Activated CD4-positive, alpha-beta T cell treated with anti-CD3 and anti-CD28 coated beads for 24 hours (primary cell): ENCODE data around the gene VGLL1.

ENCODE experiments used
- DNase-seq, 2 donors: peaks; one replicate each; pipeline ENCODE4 v3.0.0-alpha.2; 2020; ENCODE audit warnings: low read depth in 2 of 2

Gene VGLL1, protein sequence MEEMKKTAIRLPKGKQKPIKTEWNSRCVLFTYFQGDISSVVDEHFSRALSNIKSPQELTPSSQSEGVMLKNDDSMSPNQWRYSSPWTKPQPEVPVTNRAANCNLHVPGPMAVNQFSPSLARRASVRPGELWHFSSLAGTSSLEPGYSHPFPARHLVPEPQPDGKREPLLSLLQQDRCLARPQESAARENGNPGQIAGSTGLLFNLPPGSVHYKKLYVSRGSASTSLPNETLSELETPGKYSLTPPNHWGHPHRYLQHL

GRCh38 chrX:136531951-136532350 lies at the start of gene VGLL1:
VGLL1 (plus strand) TSS chrX:136532215; CDS start chrX:136536021, 3,806 bp downstream.
- no peak for DNase-seq

- no peak for DNase-seq
Observed at GRCh38 chrX:136487647-136488046, 44.4 kb upstream of the VGLL1 start, which contains the start of gene BRS3. BRS3 (plus strand) TSS chrX:136487947; CDS start chrX:136488115, 168 bp downstream.

GRCh38 chrX:136488706-136489105 lies 43.3 kb upstream of the VGLL1 start:
- no peak for DNase-seq

DNA sequence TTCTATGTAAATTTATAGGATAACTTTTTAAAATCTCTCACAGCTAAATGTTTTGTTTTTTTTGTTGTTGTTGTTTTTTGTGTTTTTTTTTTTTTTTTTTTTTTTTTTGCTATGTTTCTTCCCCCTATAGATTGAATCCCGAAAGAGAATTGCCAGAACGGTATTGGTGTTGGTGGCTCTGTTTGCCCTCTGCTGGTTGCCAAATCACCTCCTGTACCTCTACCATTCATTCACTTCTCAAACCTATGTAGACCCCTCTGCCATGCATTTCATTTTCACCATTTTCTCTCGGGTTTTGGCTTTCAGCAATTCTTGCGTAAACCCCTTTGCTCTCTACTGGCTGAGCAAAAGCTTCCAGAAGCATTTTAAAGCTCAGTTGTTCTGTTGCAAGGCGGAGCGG lies 40.2 kb upstream of the VGLL1 start:
- DNase-seq = no peak

DNA sequence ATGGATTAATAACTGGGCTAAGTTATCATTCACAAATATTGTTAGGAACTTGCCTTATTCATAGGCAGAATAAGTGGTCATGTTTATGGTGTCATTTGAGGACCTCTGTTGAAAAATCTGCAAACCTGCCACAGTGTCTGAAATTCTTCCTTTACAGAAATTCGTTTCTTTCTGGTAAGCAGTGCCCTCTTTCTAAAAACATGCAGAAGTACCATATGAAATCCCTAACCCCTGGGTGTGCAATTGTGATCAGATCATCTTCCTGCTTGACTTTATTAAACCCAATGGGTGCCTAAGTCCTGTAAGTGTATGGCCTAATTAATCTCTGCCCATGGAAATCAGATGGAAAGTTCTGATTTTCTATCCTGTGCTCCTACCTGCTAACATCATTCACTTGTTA lies 39.0 kb upstream of the VGLL1 start:
- no peak for DNase-seq

GRCh38 chrX:136495043-136495442 lies 37.0 kb upstream of the VGLL1 start:
- no peak for DNase-seq

DNA sequence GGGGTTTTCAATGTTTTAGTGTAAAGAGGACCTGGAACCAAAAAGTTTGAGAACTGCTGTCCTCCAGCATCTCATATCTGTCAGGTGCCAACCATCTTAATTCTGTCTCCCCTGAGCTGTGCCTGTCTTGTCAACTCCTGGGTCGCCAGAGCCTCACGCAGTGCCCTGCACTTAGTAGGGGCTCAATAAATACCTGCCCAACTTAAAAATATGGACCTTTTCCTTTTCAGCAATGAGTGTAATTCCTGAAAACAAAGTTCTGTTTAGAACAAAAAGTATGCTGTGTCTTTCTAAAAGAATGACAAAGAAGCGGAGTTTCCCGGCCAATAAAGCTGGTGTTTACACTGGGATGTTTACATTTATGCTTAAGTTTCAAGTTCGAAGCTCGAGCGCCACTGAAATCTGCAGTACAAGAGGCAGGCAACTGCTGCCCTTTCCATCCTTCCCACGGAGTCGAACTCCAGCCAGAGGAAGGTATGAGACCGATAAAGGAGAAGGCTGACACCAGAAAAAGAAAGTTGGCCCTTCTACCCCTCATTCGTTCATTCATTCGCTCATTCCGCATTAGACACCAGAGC lies 35.7 kb upstream of the VGLL1 start:
- DNase-seq = no peak

DNA sequence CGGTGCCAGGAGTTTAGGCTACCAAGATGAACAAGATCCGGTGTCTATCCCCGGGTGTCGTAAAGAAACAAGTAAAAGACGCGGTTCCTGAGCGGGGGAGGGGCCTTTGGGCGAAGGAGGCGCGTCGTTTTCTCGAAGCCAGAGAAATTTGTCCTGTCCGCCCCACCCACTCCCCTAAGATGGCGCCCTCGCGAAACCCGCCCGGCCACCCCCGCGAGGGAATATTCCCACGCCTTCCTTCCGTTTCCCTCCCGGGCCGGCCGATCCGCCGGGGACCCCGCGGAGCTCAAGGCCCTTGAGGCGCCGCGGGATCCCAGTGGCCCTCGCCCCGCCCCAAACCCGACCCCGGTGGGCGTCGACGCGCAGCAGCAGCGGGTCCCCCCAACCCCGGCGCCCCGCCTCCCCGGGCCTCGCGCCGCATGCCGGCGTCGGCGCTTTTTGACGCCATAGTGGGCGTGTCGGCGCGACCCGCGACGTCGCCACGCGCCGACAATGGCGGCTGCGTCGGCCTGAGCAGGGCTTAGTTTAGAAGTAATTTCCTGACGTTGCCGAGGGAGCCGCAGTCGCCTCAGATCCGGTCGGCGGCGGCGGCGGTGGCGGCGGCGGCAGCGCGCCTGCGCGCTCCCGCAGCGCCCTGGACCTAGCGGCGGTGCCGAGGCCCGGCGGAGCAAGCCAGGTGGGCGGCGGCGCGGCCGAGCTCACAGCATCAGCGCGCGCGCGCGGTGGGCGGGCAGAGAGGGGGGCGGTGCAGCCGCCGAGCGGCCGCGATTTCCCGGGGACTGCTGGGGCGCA lies 35.1 kb upstream of the VGLL1 start:
- peak; percentile 64 to 74 for DNase-seq

DNA sequence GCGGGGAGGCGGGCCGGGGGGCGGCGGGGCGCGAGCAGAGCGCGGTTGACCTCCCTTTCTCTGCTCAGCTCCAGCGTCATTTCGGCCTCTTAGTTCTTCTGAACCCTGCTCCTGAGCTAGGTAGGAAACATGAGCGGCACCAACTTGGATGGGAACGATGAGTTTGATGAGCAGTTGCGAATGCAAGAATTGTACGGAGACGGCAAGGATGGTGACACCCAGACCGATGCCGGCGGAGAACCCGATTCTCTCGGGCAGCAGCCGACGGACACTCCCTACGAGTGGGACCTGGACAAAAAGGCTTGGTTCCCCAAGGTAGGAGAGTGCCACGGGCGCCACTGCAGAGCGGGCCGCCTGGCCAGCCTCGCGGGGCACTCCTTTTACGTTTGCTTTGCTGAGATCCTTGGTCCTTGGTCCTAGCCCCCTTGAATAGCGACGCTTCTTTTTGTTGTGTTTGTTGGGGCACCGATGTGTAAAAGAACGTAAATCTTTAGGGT lies 34.4 kb upstream of the VGLL1 start, which contains the start of gene HTATSF1:
HTATSF1 (plus strand) TSS at position 37 of the 497 bp plus-strand sequence; CDS start at position 130, 93 bp downstream.
- no peak for DNase-seq

GRCh38 chrX:136519069-136519468 lies 12.9 kb upstream of the VGLL1 start:
- DNase-seq = no peak

DNA sequence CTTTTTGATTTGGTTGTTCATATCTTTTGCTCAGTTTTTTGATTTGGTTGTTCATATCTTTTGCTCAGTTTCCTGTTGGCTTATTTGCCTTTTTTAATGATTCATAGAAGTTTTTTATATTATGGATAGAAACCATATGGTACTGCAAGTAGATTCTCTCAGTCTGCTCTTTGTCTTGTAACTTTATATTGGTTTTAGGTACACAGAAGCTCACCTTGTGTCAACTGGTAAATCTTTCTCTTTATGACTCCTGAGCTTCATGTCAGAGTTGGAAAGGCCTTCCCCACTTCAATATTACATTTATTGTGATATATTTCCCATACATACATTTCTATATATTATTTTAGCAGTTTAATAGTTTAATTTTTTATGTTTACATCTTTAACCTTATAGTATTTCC lies 8.2 kb upstream of the VGLL1 start:
- DNase-seq = no peak

GRCh38 chrX:136525738-136526606 lies 6.0 kb upstream of the VGLL1 start:
- no peak for DNase-seq

GRCh38 chrX:136528645-136529315 lies 3.2 kb upstream of the VGLL1 start:
- DNase-seq = no peak

GRCh38 chrX:136529795-136530194 lies 2.2 kb upstream of the VGLL1 start:
- DNase-seq = no peak

DNA sequence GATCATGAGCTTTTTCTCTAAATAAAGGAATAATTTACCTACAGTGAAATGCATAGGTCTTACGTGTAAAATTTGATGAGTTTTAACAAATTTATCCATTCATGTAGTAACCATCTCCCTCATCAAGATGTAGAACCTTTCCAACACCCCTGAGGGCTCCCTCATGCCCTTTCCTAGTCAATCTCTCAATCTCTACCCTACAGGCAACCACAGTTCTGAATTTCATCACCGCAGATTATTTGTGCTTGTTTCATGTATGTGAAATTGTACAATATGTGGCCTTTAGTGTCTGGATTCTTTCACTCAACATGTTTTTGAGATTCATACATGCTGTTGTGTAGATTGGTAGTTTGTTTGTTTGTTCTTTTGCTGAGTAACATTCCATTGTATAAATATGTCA lies 2.1 kb downstream of the VGLL1 start:
- no peak for DNase-seq

GRCh38 chrX:136538811-136539210 lies 6.8 kb downstream of the VGLL1 start:
- no peak for DNase-seq

- DNase-seq = no peak
Observed at GRCh38 chrX:136540226-136540625, 8.2 kb downstream of the VGLL1 start.

DNA sequence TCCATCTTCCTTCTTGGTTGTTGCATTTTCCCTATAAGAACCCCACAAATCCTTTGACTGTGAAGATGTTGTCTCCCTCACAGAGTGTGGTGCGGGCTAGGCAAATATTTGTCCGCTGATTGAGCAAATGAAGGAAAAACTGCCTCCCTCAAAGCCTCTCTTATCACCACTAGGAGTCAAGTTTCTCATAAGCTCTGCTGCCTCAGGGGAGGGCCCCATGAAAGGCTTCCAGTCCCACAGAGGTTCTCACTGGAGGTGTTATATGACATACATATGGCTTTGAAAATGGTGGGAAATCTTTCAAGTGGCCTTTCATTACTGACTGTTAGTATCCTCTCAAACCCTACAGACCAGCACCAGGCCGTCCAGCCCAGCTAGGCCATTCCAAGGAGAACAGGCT lies 9.3 kb downstream of the VGLL1 start:
- DNase-seq = no peak

DNA sequence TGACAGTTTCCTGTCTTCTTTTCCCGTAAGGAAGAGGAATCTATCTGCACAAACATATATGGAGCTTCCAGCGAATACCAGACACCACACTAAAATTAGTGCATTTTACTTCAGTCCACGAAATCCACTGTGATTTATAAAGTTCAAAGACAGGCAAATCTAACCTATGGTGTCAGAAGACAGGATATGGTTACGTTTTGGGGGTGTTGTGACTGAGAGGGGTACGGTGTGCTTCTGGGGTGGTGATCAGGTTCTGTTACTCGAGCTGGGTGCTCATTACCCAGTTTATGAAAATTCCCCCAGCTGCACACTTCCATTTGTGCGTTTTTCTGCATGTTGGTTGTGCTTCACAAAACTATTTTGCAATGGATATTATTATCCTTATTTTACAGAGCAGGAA lies 10.3 kb downstream of the VGLL1 start:
- no peak for DNase-seq

DNA sequence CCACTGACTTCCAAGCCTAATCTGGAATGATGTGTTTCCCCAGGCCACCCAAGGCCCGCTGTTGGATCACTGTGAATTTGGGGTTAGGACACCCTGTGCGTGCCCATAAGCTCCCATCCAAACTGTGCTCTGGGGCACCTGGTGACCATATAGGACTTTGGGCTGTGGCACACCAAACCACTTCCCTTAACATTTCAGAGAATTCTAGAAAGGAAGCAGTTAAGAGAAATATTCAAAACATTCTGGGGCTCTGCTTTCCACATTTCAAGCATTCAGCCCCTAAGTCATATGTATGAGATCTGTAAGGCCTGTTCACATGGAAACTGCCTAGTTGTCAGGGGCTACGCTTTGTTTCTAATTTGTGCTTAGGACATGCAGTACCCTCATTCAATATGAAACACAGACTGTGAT lies 14.4 kb downstream of the VGLL1 start:
- no peak for DNase-seq

DNA sequence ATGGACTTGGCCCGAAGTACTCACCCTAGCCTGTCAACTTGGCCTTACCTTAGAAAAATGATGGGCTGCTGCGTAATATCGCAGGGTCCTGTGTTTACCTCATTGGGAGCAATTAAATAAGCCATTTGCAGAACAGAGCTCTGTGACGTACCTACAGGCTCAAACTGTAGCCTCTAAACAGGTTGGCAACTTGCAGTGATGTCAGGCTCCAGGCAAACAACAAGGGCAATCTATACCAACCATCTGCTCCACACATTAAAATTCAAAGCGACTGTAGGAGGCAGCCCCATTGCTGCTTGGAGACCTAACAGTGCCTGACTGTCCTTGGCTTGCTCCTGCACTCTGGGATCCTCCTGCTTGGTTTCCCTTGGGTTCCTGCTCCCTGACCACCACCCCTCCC lies 17.2 kb downstream of the VGLL1 start:
- no peak for DNase-seq
